ENCODE results near the gene MYMX.

- no peak for TF ChIP-seq ZNF140 (tag by site-specific recombination; IDR thresholded peaks at IDR 0.05)
- TF ChIP-seq ZNF114 (tag by site-specific recombination; IDR thresholded peaks at IDR 0.05) = no peak
- no peak for TF ChIP-seq PRDM4 (tag by site-specific recombination; IDR thresholded peaks at IDR 0.05)
- TF ChIP-seq ZBTB10 (tag by site-specific recombination; IDR thresholded peaks at IDR 0.05) = no peak; the same call in 1 of the 2 replicates
- no peak for TF ChIP-seq ZNF292 (tag by site-specific recombination; IDR thresholded peaks at IDR 0.05; ENCODE audit: borderline replicate concordance, low read depth)
- TF ChIP-seq PATZ1 (tag by site-specific recombination; IDR thresholded peaks at IDR 0.05) = peak; percentile 88
Observed at GRCh38 chr6:44265007-44265721, 48.4 kb downstream of the MYMX start, which contains the start of gene NFKBIE.

Measured in HEK293 (cell line).